ENCODE measurements around the gene UGT1A7.

The UGT1A7 gene

GRCh38 chr2:233821709-233822100 is 140.0 kb downstream of the UGT1A7 start:
- peak in 5 of 42 donors; percentile 2 to 21 (median 5) for DNase-seq
- intact Hi-C loops (cut with DNase I) = no loop called here

GRCh38 chr2:233822101-233822771 is 140.5 kb downstream of the UGT1A7 start:
- intact Hi-C loops (cut with DNase I) = no loop called here

More at GRCh38 chr2:233822101-233822771, 140.5 kb downstream of the UGT1A7 start:
- peak in 8 of 42 donors; percentile 1 to 26 (median 10) for DNase-seq
